Mucosa of rectum (tissue), 2 donors: ENCODE data around the gene MRPS30.
"Not testable (repeated sequence)": the region's sequence is repeated elsewhere in the genome, so short reads cannot be mapped to it uniquely, and the experiment has no call there.

Source experiments
- H3K27ac ChIP-seq, 2 donors: one replicate each; pipeline ENCODE4 v1.7.0; 2013; ENCODE audit warnings: inconsistent platforms in 2 of 2, low read depth in 2 of 2, low read length in 2 of 2
- H3K27me3 ChIP-seq, 2 donors: one replicate each; pipeline ENCODE4 v1.7.0; 2013; ENCODE audit warnings: low read length in 2 of 2; ENCODE audit not compliant: control insufficient read depth in 2 of 2, insufficient read depth in 2 of 2
- H3K36me3 ChIP-seq, 2 donors: one replicate each; pipeline ENCODE4 v1.7.0; 2013; ENCODE audit warnings: low read length in 2 of 2; ENCODE audit not compliant: control insufficient read depth in 2 of 2, insufficient read depth in 2 of 2
- H3K4me1 ChIP-seq, 2 donors: one replicate each; pipeline ENCODE4 v1.7.0; 2013; ENCODE audit warnings: low read length in 2 of 2, mild to moderate bottlenecking in 1 of 2; ENCODE audit not compliant: control insufficient read depth in 2 of 2, insufficient read depth in 2 of 2
- H3K4me3 ChIP-seq, 2 donors: one replicate each; pipeline ENCODE4 v1.7.0; 2013; ENCODE audit warnings: low read length in 2 of 2
- H3K9ac ChIP-seq, 2 donors: one replicate each; pipeline ENCODE4 v1.7.0; 2013; ENCODE audit warnings: low read length in 2 of 2, low read depth in 1 of 2, mild to moderate bottlenecking in 1 of 2
- H3K9me3 ChIP-seq, 2 donors: one replicate each; pipeline ENCODE4 v1.7.0; 2013; ENCODE audit warnings: low read length in 2 of 2; ENCODE audit not compliant: control insufficient read depth in 2 of 2
- donor health status: healthy.
- donor health status: Normal muscosa, but diverticular disease.

Gene MRPS30

GRCh38 chr5:44814761-44815160 lies 6.0 kb downstream of the MRPS30 start:
- Histone ChIP-seq H3K4me3 (no peak overlapping the region), H3K36me3 (peaks cover 30 to 49% of the 10 kb centered on the region in 2 donors), H3K9ac (no peak overlapping the region), H3K9me3 (no peaks in the 10 kb centered on the region), H3K4me1 (peaks cover 6 to 10% of the 10 kb centered on the region in 2 donors), H3K27ac (no peak overlapping the region), H3K27me3 (no peaks in the 10 kb centered on the region)

GRCh38 chr5:44821164-44821563 lies 12.4 kb downstream of the MRPS30 start:
- no peak overlapping the region for H3K27ac ChIP-seq
- H3K9me3 ChIP-seq, result no peaks in the 10 kb centered on the region
- peaks cover 8 to 13% of the 10 kb centered on the region in 2 donors for H3K36me3 ChIP-seq
- no peak overlapping the region for H3K9ac ChIP-seq
- no peaks in the 10 kb centered on the region for H3K4me1 ChIP-seq
- H3K4me3 ChIP-seq, result no peak overlapping the region
- no peaks in the 10 kb centered on the region for H3K27me3 ChIP-seq

DNA sequence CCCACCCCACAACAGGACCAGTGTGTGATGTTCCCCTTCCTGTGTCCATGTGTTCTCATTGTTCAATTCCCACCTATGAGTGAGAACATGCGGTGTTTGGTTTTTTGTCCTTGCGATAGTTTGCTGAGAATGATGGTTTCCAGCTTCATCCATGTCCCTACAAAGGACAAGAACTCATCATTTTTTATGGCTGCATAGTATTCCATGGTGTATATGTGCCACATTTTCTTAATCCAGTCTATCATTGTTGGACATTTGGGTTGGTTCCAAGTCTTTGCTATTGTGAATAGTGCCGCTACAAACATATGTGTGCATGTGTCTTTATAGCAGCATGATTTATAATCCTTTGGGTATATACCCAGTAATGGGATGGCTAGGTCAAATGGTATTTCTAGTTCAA lies 15.9 kb downstream of the MRPS30 start:
- not testable (repeated sequence) for H3K4me1 ChIP-seq, H3K27me3 ChIP-seq, H3K27ac ChIP-seq, H3K4me3 ChIP-seq, H3K9me3 ChIP-seq, H3K36me3 ChIP-seq, H3K9ac ChIP-seq

- H3K4me1 ChIP-seq, result no peaks in the 10 kb centered on the region
These were observed 18.9 kb downstream of the MRPS30 start for GRCh38 chr5:44827681-44828080.

GRCh38 chr5:44828719-44829118 lies 20.0 kb downstream of the MRPS30 start:
- Histone ChIP-seq H3K9ac (no peak overlapping the region), H3K27me3 (no peaks in the 10 kb centered on the region), H3K9me3 (no peaks in the 10 kb centered on the region), H3K27ac (no peak overlapping the region), H3K4me3 (no peak overlapping the region), H3K4me1 (no peaks in the 10 kb centered on the region), H3K36me3 (peaks cover 0 to 2% of the 10 kb centered on the region in 2 donors)

More at GRCh38 chr5:44827681-44828080, 18.9 kb downstream of the MRPS30 start:
- Histone ChIP-seq H3K9ac (no peak overlapping the region), H3K4me3 (no peak overlapping the region), H3K27ac (no peak overlapping the region), H3K9me3 (no peaks in the 10 kb centered on the region), H3K36me3 (peaks cover 0 to 2% of the 10 kb centered on the region in 2 donors), H3K27me3 (no peaks in the 10 kb centered on the region)

DNA sequence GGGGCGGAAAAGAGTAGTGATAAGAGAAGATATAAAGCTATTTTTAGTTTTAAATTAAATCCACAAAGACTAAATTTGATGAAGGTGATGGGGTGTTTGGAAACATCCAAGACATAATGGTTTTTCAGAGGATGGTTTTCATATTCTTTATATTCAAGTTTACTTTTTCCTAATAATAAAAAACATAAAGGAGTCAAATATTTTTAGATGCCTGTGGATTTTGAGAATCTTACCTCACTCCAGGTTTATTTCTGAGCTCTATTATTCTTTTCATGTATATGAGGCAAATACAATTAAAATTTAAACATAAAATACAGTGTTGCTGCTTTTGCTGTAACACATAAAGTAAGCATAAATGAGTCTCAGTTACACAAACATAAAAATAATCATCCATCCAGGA lies 22.2 kb downstream of the MRPS30 start:
- Histone ChIP-seq H3K9me3 (no peaks in the 10 kb centered on the region), H3K27me3 (no peaks in the 10 kb centered on the region), H3K27ac (no peak overlapping the region), H3K4me1 (no peaks in the 10 kb centered on the region), H3K4me3 (no peak overlapping the region), H3K9ac (no peak overlapping the region), H3K36me3 (peaks cover 0 to 2% of the 10 kb centered on the region in 2 donors)

GRCh38 chr5:44833249-44833648 lies 24.5 kb downstream of the MRPS30 start:
- no peak overlapping the region for H3K9ac ChIP-seq
- no peak overlapping the region for H3K4me3 ChIP-seq
- H3K36me3 ChIP-seq, result no peaks in the 10 kb centered on the region
- H3K4me1 ChIP-seq, result no peaks in the 10 kb centered on the region
- no peaks in the 10 kb centered on the region for H3K9me3 ChIP-seq
- H3K27ac ChIP-seq, result no peak overlapping the region
- H3K27me3 ChIP-seq, result no peaks in the 10 kb centered on the region

- Histone ChIP-seq H3K9ac (no peak overlapping the region), H3K4me1 (no peaks in the 10 kb centered on the region), H3K4me3 (no peak overlapping the region), H3K9me3 (no peaks in the 10 kb centered on the region), H3K27ac (no peak overlapping the region), H3K27me3 (no peaks in the 10 kb centered on the region), H3K36me3 (no peaks in the 10 kb centered on the region)
These were observed 26.9 kb downstream of the MRPS30 start for GRCh38 chr5:44835693-44836092.

GRCh38 chr5:44839018-44839681 lies 30.4 kb downstream of the MRPS30 start:
- Histone ChIP-seq H3K9me3 (no peaks in the 10 kb centered on the region), H3K4me3 (no peak overlapping the region), H3K27ac (no peak overlapping the region), H3K4me1 (no peaks in the 10 kb centered on the region), H3K9ac (no peak overlapping the region), H3K27me3 (no peaks in the 10 kb centered on the region), H3K36me3 (no peaks in the 10 kb centered on the region)

GRCh38 chr5:44842496-44843282 lies 33.9 kb downstream of the MRPS30 start:
- no peaks in the 10 kb centered on the region for H3K4me1 ChIP-seq
- no peaks in the 10 kb centered on the region for H3K36me3 ChIP-seq
- no peak overlapping the region for H3K27ac ChIP-seq
- H3K9me3 ChIP-seq, result no peaks in the 10 kb centered on the region
- H3K27me3 ChIP-seq, result no peaks in the 10 kb centered on the region
- H3K4me3 ChIP-seq, result no peak overlapping the region
- no peak overlapping the region for H3K9ac ChIP-seq
